Epithelial cell of proximal tubule (primary cell): ENCODE data around the gene BCAS2. TPM values are rescaled to one million over a fixed set of nuclear protein-coding genes. Genes with fewer than 3 reads are reported as not detected.

Source experiments
- DNase-seq: peaks from one replicate; pipeline ENCODE4 v3.0.0-alpha.2; 2011; ENCODE audit warnings: low read depth
- H3K4me3 ChIP-seq: 2 replicates; pipeline ENCODE4 v1.5.1; 2011; ENCODE audit warnings: low read depth, mild to moderate bottlenecking, low read length
- total RNA-seq: library from RNA; depleted of rRNA; stranded (reverse); fragments of >200 nt; gene quantifications from 2 replicates; pipeline ENCODE4 v1.2.3, GENCODE V29; 2015
- TF ChIP-seq, protein P1 (sequence below): conservative IDR thresholded peaks from 2 replicates; pipeline ENCODE4 v1.5.1; 2012; ENCODE audit warnings: low read depth, mild to moderate bottlenecking, low read length

The BCAS2 gene
- total RNA-seq: 56.7 and 60.5 TPM in 2 replicates

DNA sequence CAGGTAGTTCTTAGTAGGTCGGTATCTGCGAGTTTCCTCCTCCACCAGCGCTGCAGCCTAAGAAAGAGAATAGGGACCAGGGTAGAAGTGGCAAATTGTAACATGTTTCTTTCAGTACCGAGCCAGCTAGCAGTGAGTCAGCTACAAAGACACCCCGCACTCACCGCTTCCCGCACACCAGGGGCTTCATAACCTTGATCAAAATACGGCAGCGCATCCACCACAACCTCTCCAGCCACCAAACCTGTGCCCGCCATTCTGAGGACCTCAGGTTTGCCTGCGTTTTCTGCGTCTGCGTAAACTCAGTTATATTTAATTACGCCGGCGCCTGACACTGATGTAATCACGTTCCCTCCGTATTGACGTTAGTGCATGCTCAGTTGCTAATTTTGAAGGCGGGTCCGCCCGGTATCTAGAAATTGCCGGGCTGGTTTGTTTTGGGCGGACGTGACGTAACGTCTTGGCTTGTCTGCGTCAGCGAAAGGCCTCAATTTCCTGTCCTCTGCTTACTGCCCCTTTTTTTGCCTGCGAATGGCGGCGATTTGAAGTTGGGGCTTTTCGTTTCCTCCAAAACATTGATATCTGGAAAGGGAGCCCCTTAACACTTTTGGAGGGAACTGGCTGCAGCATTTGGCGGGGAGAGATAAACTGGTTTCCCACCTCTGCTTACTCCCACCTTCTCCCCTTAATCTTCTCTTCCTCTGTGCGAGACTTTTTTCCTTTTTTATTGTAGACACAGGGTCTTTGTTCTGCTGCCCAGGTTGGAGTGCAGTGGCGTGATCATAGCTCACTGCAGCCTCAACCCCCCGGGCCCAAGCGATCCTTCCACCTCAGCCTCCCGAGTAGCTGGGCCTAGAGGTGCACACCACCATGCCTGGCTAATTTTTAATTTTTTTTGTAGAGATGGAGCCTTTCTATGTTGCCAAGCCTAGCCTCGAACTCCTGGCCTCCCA lies at the start of gene BCAS2:
Gene BCAS2 (minus strand): TSS at position 281 of the 953 bp plus-strand sequence. CDS start 24 bp downstream, at position 257.
- TF ChIP-seq, protein P1, sequence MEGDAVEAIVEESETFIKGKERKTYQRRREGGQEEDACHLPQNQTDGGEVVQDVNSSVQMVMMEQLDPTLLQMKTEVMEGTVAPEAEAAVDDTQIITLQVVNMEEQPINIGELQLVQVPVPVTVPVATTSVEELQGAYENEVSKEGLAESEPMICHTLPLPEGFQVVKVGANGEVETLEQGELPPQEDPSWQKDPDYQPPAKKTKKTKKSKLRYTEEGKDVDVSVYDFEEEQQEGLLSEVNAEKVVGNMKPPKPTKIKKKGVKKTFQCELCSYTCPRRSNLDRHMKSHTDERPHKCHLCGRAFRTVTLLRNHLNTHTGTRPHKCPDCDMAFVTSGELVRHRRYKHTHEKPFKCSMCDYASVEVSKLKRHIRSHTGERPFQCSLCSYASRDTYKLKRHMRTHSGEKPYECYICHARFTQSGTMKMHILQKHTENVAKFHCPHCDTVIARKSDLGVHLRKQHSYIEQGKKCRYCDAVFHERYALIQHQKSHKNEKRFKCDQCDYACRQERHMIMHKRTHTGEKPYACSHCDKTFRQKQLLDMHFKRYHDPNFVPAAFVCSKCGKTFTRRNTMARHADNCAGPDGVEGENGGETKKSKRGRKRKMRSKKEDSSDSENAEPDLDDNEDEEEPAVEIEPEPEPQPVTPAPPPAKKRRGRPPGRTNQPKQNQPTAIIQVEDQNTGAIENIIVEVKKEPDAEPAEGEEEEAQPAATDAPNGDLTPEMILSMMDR: no peak
- peak; percentile 84 for DNase-seq
- H3K4me3 ChIP-seq: peak within 1 kb of the TSS; percentile 72

DNA sequence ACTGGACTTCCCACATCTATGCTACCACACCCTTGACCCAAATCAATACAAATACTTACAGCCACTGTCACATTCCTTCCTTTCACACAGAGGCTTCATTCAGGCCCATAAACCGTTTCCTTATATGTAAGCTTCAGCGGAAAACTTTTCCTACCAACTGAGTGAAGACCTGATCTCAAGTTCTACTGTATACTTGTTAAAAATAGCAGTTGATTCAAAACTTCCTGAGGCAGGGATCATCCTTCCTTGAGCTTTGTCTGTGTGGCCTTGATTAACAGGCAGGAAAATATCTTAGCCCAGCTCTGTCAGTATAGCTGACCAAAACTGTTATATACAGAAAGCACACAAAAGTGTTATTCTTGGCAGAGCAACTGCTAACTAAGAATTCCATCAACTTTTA lies 45.7 kb upstream of the BCAS2 start:
- DNase-seq: no peak
- H3K4me3 ChIP-seq: no peak overlapping the region
- TF ChIP-seq, protein P1: no peak

DNA sequence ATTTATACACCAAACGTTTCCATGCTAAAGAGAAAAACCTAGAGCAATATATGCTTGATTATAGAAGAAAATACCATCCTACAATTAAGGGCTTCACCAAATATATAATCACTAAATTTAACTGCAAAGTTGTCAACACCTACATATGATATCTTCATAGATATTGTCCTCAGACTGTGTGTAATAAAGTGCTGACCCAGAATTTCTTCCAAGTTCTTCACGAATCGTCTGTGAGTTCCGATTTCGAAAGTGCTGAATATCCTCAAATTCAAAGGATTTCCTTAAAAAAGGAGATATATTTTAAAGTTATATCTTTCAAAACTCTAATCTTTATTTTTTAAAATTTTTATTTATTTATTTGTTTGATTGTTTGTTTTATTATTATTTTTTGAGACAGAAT lies 41.9 kb upstream of the BCAS2 start:
- no peak for DNase-seq
- TF ChIP-seq, protein P1: no peak
- H3K4me3 ChIP-seq: no peak overlapping the region

DNA sequence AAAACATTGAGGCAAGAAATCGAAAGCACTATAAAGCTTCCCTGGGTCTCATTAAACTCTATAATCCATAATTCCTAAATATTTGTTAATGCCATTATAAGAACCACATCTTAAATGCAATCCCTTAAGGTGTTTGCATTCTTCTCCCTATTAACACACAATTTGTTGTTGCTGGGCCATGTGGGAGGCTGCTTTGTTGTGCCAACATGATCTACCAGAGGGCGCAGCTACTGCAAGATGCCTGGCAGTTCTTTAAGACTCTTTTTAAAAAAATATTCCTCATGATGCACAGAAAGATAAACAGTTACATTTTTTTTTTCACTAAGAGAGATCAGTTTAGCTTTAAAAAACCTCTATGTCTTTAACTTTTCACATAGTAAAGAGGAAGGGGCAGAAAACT lies 39.0 kb upstream of the BCAS2 start:
- no peak overlapping the region for H3K4me3 ChIP-seq
- no peak for DNase-seq
- TF ChIP-seq, protein P1: peak; percentile 14

DNA sequence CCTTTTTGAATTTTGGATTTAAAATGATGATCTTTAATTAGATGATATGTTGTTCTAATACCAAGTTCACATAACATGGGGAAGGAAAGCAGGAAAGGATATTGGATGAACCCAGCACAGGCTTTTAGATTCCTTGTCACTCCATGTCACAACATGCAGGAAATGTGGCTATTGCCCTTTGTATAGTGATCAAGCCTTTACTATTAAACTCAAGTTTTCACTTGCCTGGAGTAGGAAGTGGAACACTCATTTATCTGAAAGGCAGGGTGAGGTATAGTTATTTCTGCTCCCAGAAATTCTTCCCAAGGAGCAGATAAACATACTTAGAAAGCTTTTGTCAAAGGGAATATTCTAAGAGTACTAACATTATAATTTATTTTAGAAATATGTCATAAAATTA lies 37.2 kb upstream of the BCAS2 start:
- DNase-seq: no peak
- TF ChIP-seq, protein P1: no peak
- H3K4me3 ChIP-seq: no peak overlapping the region

DNA sequence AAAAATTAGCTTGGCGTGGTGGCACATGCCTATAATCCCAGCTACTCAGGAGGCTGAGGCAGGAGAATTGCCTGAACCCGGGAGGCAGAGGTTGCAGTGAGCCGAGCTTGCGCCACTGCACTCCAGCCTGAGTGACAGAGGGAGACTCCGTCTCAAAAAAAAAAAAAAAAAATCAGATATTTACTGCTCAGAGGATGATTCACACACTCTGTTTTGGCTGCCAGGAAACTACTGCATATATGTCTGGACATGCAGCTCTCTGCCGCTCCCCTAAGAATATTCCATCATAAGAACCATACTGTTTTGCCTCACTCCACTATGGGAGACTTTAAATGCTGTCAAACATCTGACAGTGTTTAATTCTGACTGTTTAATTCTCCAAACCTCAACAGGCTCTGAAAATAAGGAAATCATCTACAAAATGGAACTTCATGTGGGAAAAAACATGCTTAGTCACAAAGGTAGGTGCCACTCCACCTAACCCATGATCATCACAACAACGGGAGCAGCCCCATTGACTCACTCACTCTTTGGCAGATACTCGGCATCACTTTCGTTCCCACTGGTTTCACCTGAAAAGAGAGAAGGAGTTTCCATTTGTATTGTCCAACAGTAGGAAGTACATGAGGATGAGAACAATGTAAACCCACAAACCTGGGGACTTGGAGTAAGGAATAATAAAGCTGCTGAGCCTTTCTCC lies 29.3 kb upstream of the BCAS2 start:
- TF ChIP-seq, protein P1: no peak
- no peak for DNase-seq
- no peak overlapping the region for H3K4me3 ChIP-seq
